Type B pancreatic cell (in vitro differentiated cells): Measurements from ENCODE around the gene GATA5. TPM values are rescaled to one million over a fixed set of nuclear protein-coding genes. Genes with fewer than 3 reads are reported as not detected.

Source experiments
- DNase-seq: peaks from one replicate; pipeline ENCODE4 v3.0.0; 2021; ENCODE audit warnings: mixed read lengths; ENCODE audit not compliant: unreplicated experiment; ENCODE audit errors: extremely low spot score
- H3K27ac Mint-ChIP-seq: 2 replicates; pipeline ENCODE4 v1.8.0; 2021; ENCODE audit warnings: mild to moderate bottlenecking, mixed read lengths
- H3K27me3 Mint-ChIP-seq: 2 replicates; pipeline ENCODE4 v1.8.0; 2021; ENCODE audit warnings: mixed read lengths
- H3K36me3 Mint-ChIP-seq: 2 replicates; pipeline ENCODE4 v1.8.0; 2021; ENCODE audit warnings: mixed read lengths
- H3K4me1 Mint-ChIP-seq: one replicate; pipeline ENCODE4 v1.8.0; 2021; ENCODE audit warnings: mixed read lengths; ENCODE audit not compliant: unreplicated experiment
- H3K4me3 Mint-ChIP-seq: 2 replicates; pipeline ENCODE4 v1.8.0; 2021; ENCODE audit warnings: mild to moderate bottlenecking, mixed read lengths
- H3K9me3 Mint-ChIP-seq: 2 replicates; pipeline ENCODE4 v1.8.0; 2021; ENCODE audit warnings: mixed read lengths
- CTCF ChIP-seq: fragments of 200-600 bp; sonication (generic); conservative IDR thresholded peaks from 2 replicates; pipeline ENCODE4 v1.5.0; 2021; ENCODE audit warnings: antibody characterized with exemption, mild to moderate bottlenecking
- total RNA-seq: library from RNA; stranded (reverse); gene quantifications from 2 replicates; pipeline ENCODE4 v1.2.1, GENCODE V29; 2021; ENCODE audit warnings: low replicate concordance

Gene GATA5
- total RNA-seq, 1 donor from 2014 or later: 10.8 TPM

GRCh38 chr20:62504323-62504722 lies 28.5 kb upstream of the GATA5 start:
- no peak for DNase-seq
- Mint-ChIP-seq H3K36me3 (no peaks in the 10 kb centered on the region), H3K9me3 (peaks cover 6% of the 10 kb centered on the region), H3K27me3 (peaks cover 16% of the 10 kb centered on the region), H3K4me1 (peaks cover 22% of the 10 kb centered on the region), H3K27ac (no peak overlapping the region), H3K4me3 (no peak overlapping the region)
- TF ChIP-seq CTCF: no peak

GRCh38 chr20:62503401-62504178 lies 27.8 kb upstream of the GATA5 start:
- peaks cover 22% of the 10 kb centered on the region for H3K4me1 Mint-ChIP-seq
- H3K27me3 Mint-ChIP-seq: peaks cover 16% of the 10 kb centered on the region
- H3K36me3 Mint-ChIP-seq: no peaks in the 10 kb centered on the region
- H3K9me3 Mint-ChIP-seq: peaks cover 6% of the 10 kb centered on the region
- no peak overlapping the region for H3K4me3 Mint-ChIP-seq
- no peak for DNase-seq
- no peak for TF ChIP-seq CTCF
- no peak overlapping the region for H3K27ac Mint-ChIP-seq

- Mint-ChIP-seq H3K9me3 (peaks cover 6% of the 10 kb centered on the region), H3K36me3 (no peaks in the 10 kb centered on the region), H3K27ac (no peak overlapping the region), H3K4me1 (peaks cover 22% of the 10 kb centered on the region), H3K4me3 (no peak overlapping the region), H3K27me3 (peaks cover 16% of the 10 kb centered on the region)
- no peak for TF ChIP-seq CTCF
- DNase-seq: no peak
Measured at GRCh38 chr20:62502496-62503095, 26.8 kb upstream of the GATA5 start.

GRCh38 chr20:62501801-62502495 lies 26.2 kb upstream of the GATA5 start:
- Mint-ChIP-seq H3K4me1 (peaks cover 22% of the 10 kb centered on the region), H3K9me3 (peaks cover 6% of the 10 kb centered on the region), H3K27ac (peak overlapping the region; percentile 42), H3K36me3 (no peaks in the 10 kb centered on the region), H3K27me3 (peaks cover 16% of the 10 kb centered on the region), H3K4me3 (peak overlapping the region; percentile 20)
- DNase-seq: no peak
- TF ChIP-seq CTCF: no peak

GRCh38 chr20:62500237-62500864 lies 24.6 kb upstream of the GATA5 start:
- H3K9me3 Mint-ChIP-seq: peaks cover 6% of the 10 kb centered on the region
- DNase-seq: no peak
- no peaks in the 10 kb centered on the region for H3K36me3 Mint-ChIP-seq
- H3K4me3 Mint-ChIP-seq: no peak overlapping the region
- peaks cover 16% of the 10 kb centered on the region for H3K27me3 Mint-ChIP-seq
- peaks cover 22% of the 10 kb centered on the region for H3K4me1 Mint-ChIP-seq
- peak; percentile 85 for TF ChIP-seq CTCF
- peak overlapping the region; percentile 4 for H3K27ac Mint-ChIP-seq
